Measurements from ENCODE around the gene KDM4C.

- no peak for TF ChIP-seq EZH2 (IDR thresholded peaks at IDR 0.05; ENCODE audit: insufficient read depth, poor library complexity, severe bottlenecking)
- TF ChIP-seq EZH2phosphoT487 (IDR thresholded peaks at IDR 0.05; ENCODE audit: insufficient read depth, low read depth) = no peak
Measured at GRCh38 chr9:7212101-7212500, 454.3 kb downstream of the KDM4C start.
